ENCODE results near the gene VENTX.

- TF ChIP-seq RAD21 (IDR thresholded peaks at IDR 0.05; ENCODE audit: low read depth) (no peak), REST (IDR thresholded peaks at IDR 0.05; ENCODE audit: low read depth) (no peak), EP300 (IDR thresholded peaks at IDR 0.05; ENCODE audit: borderline replicate concordance) (no peak), MAX (IDR thresholded peaks at IDR 0.05) (no peak), FOXM1 (IDR thresholded peaks at IDR 0.05; ENCODE audit: borderline replicate concordance, low read depth) (no peak), ZBTB7A (IDR thresholded peaks at IDR 0.05; ENCODE audit: low read depth) (no peak), TEAD4 (IDR thresholded peaks at IDR 0.05) (no peak), EGR1 (IDR thresholded peaks at IDR 0.05) (no peak), TCF12 (IDR thresholded peaks at IDR 0.05; ENCODE audit: low read depth) (no peak), USF1 (IDR thresholded peaks at IDR 0.05) (no peak), TAF1 (IDR thresholded peaks at IDR 0.05; ENCODE audit: low read depth) (no peak), CREB1 (IDR thresholded peaks at IDR 0.05; ENCODE audit: low read depth) (no peak), NFIC (IDR thresholded peaks at IDR 0.05) (no peak)
These were observed 22.9 kb upstream of the VENTX start for GRCh38 chr10:133214468-133215410.

Measured in Ishikawa (cell line).